LNCAP (cell line): ENCODE measurements around the gene PLD4.

ENCODE experiments used
- TF ChIP-seq, protein P1 (sequence below): fragments of 450-650 bp; IDR thresholded peaks from 2 replicates; pipeline ENCODE4 v1.5.1; 2017; ENCODE audit warnings: mild to moderate bottlenecking

Gene PLD4

DNA sequence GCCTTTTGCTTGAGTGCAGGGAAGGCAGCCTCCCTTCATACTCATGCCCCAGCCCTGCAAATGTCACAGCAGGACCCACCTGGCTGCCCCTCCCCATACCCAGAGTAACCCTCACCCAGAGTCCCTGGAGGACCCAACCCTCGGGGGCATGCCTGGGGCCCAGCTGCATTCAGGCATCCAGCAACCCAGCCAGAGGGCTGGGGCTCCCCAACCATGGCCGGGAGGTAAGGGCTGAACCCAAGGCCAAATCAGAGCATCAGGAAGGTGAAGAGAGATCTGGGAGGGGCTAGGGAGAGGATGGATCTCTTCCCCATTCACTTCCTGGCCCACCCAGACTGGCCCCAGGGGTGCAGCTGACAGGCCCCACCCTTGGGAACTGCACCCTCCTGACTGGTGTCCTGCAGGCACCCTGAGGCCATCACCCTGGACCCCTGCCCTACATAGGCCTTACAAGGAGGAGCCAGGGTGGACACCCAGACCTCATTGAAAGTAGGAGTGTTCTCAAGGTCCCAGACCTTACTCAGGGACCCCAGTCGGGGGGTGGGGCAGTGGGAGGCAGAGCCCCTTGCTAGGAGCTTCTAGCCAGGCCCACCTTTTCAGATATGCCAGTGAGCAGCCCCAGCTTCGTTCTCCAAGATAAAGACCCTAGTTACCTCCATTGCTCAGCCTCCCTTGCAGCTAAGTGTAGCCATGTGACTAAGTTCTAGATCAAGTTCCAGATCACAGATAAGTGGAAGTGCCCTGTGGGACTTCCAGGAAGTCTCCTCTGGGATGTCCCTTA is 849 bp upstream of the PLD4 start:
- TF ChIP-seq, protein P1, sequence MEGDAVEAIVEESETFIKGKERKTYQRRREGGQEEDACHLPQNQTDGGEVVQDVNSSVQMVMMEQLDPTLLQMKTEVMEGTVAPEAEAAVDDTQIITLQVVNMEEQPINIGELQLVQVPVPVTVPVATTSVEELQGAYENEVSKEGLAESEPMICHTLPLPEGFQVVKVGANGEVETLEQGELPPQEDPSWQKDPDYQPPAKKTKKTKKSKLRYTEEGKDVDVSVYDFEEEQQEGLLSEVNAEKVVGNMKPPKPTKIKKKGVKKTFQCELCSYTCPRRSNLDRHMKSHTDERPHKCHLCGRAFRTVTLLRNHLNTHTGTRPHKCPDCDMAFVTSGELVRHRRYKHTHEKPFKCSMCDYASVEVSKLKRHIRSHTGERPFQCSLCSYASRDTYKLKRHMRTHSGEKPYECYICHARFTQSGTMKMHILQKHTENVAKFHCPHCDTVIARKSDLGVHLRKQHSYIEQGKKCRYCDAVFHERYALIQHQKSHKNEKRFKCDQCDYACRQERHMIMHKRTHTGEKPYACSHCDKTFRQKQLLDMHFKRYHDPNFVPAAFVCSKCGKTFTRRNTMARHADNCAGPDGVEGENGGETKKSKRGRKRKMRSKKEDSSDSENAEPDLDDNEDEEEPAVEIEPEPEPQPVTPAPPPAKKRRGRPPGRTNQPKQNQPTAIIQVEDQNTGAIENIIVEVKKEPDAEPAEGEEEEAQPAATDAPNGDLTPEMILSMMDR: no peak

DNA sequence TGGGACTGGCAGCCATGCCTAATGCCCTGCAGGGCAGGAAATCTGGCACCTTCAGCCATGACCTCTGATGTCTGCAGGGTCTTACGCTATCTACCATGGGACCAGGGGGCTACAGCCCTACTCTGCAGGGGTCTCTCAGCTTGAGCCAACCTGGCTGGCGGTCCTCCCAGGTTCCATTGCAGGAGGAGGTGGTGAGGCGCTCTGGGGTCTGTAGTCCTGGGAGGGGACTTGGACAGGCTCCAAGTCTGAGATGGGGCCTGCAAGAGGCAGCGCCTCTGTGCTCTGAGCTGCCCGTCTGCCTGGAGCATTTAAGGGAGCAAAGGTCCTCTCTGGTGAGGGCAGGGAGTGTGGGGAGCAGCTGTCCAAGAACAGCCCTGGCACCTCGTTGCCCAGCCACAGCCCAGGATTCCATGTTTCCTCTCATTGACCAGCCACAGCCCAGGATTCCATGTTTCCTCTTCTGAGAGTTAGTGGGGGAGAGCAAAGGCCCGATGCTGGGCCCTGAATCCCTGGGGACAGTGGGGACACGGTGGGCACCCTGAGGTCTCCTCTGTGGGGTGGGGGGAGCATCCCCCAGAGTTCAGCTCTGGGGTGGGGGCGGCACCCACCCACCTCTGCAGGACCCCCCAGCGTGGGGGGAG is 655 bp downstream of the PLD4 start:
- TF ChIP-seq, protein P1: no peak

DNA sequence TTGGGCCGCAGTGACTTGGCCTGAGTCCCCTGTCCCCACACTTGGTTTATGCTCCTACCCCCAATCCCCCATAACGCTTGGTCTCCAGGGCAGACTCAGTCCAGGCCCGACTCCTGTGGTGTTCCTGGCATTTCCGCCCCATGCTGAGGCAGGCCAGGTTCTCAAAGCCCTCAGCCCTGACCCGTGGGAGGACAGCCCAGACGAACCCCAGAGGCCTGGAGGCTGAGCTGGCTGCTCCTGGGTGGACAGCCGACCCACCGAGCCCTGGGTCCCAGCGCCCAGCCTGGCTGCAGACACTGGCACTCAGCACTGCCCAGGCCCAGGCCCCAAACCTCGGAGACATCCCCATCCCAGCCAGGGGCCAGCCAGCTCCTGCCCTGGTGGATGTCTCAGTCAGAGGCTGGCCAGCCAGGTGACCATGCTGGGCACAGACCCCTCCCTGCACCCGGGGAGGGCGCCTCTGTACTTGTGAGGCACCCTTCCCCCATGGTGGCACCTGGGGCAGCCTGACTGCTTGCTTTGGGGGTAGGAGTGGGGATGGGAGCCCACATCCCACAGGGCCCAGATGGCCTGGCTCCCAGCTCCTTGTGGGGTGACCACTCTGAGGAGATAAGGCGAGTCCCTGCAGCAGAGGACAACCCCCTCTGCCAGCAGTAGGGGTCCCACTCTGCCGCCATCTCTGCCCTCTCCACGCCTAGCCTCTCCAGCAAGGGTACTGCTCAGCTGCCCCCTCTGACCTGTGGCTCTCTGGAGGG is 1.4 kb downstream of the PLD4 start:
- TF ChIP-seq, protein P1: no peak

DNA sequence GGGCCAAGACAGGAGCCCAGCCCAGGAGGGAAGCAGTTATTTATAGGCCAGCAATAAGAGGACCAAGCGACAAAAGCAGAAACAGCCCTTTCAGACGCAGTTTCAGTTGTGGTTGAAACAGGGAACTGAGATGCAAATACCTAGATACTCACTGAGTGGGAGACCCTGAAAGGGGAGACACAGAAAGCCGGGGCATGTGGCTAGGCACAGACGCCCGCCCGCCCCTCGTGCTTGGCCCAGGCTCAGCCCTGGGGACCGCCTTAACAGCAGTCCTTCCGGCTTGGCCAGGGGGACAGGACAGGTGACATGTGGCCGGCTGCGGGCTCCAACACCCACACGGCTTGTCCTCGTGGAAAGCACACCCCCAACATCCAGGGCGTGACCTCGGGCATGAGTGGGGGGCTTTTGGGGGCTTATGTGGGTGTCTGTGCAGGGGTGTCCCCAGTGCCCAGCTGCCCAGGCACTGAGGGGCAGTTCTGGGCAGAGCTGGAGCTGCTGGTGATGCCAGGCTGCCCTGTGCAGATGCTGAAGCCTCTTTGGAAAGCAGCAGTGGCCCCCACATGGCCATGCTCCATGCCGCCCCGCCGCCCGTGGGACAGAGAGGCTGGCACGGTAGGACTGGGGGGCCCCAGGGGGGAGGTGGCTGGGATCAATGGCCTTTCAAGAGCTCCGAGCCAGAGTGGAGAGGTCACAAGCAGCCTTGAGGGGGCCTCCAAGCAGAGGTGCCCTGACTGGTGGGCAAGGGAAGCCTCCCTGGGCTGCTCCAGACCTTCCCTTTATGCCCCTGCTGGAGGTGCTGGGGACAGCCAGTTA is 2.1 kb downstream of the PLD4 start:
- TF ChIP-seq, protein P1: no peak

DNA sequence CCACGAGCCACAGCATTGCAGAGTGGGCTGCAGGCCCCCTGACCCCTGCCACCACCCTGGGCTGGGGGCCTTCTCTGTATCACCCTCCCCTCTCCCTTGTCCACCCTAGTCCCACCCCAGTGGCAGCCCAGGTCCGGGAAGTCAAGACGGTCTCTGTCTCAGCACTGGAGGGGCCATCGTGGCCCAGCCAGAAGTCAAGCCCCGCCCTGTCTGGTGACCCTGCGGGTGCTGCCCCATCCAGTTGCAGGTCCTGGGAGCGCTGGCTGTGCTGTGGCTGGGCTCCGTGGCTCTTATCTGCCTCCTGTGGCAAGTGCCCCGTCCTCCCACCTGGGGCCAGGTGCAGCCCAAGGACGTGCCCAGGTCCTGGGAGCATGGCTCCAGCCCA is 2.7 kb downstream of the PLD4 start:
- TF ChIP-seq, protein P1: no peak

DNA sequence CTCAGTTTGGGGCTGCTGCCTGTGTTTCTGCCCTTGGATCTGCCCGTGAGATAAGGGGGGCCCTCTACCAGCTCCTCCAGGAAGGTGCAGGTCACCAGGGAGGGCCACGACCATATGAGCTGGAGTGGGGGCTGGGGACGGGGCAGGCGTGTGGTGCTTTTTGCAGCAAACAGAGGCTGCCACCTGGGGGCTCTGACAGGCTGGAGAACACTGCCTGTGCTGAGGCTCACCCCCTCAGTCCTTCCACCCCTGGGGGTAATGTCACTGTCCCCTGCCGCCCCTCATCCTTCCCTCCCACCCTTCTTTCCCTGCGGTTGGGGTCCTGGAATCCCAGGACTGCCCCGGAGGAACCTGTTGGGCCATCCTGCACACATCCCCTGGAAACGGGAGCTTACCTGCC is 3.2 kb downstream of the PLD4 start:
- TF ChIP-seq, protein P1: no peak
